NB4 (cell line): ENCODE results near the gene ABCA6.
A peak's percentile ranks its signal among the peaks of the same experiment; 100 is the strongest.

Experiments used
- DNase-seq: peaks from one replicate; pipeline ENCODE4 v3.0.0; 2010; ENCODE audit warnings: low read depth
- H3K4me3 ChIP-seq: one replicate; pipeline ENCODE4 v1.5.1; 2011; ENCODE audit warnings: mild to moderate bottlenecking, low read depth, low read length, moderate library complexity
- CTCF ChIP-seq: IDR thresholded peaks from one replicate; pipeline ENCODE4 v1.5.1; 2012; ENCODE audit warnings: low read depth, low read length
- MAX ChIP-seq: IDR thresholded peaks from 2 replicates; pipeline ENCODE4 v1.6.1; 2011; ENCODE audit warnings: low read depth, low read length
- MYC ChIP-seq: IDR thresholded peaks from 2 replicates; pipeline ENCODE4 v1.6.1; 2011; ENCODE audit warnings: low read depth, low read length
- POLR2A ChIP-seq: IDR thresholded peaks from 2 replicates; pipeline ENCODE4 v1.6.1; 2011; ENCODE audit warnings: mild to moderate bottlenecking; ENCODE audit not compliant: insufficient read length; ENCODE audit errors: extremely low read depth

Gene ABCA6

GRCh38 chr17:69141431-69142174 is at the start of gene ABCA6:
ABCA6 (minus strand) TSS chr17:69141895; CDS start chr17:69140703, 1,192 bp downstream.
- no peak for TF ChIP-seq MAX
- no peak for TF ChIP-seq POLR2A
- no peak for TF ChIP-seq MYC
- TF ChIP-seq CTCF, result no peak
- H3K4me3 ChIP-seq, result no peak within 1 kb of the TSS
- DNase-seq, result no peak

- no peak overlapping the region for H3K4me3 ChIP-seq
- no peak for DNase-seq
- no peak for TF ChIP-seq MYC
- no peak for TF ChIP-seq MAX
- no peak for TF ChIP-seq CTCF
- TF ChIP-seq POLR2A, result no peak
These were observed 47.1 kb upstream of the ABCA6 start for GRCh38 chr17:69188796-69189195.

- TF ChIP-seq CTCF, result no peak
These were observed 46.4 kb upstream of the ABCA6 start for GRCh38 chr17:69188064-69188463.

GRCh38 chr17:69187294-69187693 is 45.6 kb upstream of the ABCA6 start:
- no peak for DNase-seq
- no peak for TF ChIP-seq MAX
- no peak for TF ChIP-seq MYC
- TF ChIP-seq POLR2A, result no peak
- no peak for TF ChIP-seq CTCF
- no peak overlapping the region for H3K4me3 ChIP-seq

More at GRCh38 chr17:69188064-69188463, 46.4 kb upstream of the ABCA6 start:
- H3K4me3 ChIP-seq, result no peak overlapping the region
- no peak for DNase-seq

GRCh38 chr17:69179227-69179952 is 37.7 kb upstream of the ABCA6 start:
- TF ChIP-seq CTCF (no peak), MYC (no peak), POLR2A (no peak), MAX (no peak)
- H3K4me3 ChIP-seq, result no peak overlapping the region
- DNase-seq, result peak; percentile 15
